ENCODE measurements around the gene APEH.

GRCh38 chr3:49636883-49637609 lies 37.1 kb upstream of the APEH start:
- TF ChIP-seq STAT3 (IDR thresholded peaks at IDR 0.05; ENCODE audit: low read depth, low read length) (no peak), MYC (IDR thresholded peaks at IDR 0.05; ENCODE audit: insufficient read depth, insufficient read length, insufficient replicate concordance, low read length, severe bottlenecking) (no peak), YBX1 (IDR thresholded peaks at IDR 0.05) (no peak), TCF7 (IDR thresholded peaks at IDR 0.05; ENCODE audit: borderline replicate concordance) (no peak)
- TF ChIP-seq, protein P1, sequence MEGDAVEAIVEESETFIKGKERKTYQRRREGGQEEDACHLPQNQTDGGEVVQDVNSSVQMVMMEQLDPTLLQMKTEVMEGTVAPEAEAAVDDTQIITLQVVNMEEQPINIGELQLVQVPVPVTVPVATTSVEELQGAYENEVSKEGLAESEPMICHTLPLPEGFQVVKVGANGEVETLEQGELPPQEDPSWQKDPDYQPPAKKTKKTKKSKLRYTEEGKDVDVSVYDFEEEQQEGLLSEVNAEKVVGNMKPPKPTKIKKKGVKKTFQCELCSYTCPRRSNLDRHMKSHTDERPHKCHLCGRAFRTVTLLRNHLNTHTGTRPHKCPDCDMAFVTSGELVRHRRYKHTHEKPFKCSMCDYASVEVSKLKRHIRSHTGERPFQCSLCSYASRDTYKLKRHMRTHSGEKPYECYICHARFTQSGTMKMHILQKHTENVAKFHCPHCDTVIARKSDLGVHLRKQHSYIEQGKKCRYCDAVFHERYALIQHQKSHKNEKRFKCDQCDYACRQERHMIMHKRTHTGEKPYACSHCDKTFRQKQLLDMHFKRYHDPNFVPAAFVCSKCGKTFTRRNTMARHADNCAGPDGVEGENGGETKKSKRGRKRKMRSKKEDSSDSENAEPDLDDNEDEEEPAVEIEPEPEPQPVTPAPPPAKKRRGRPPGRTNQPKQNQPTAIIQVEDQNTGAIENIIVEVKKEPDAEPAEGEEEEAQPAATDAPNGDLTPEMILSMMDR (IDR thresholded peaks at IDR 0.05 in 2 of 3, conservative IDR thresholded peaks at IDR 0.05 in 1 of 3; ENCODE audit: control insufficient read depth in 2 of 3, extremely low read depth in 1 of 3, insufficient read depth in 1 of 3, low read depth in 3 of 3, low read length in 3 of 3): no peak

Data from GM12878 (cell line).